Natural killer cell (primary cell): ENCODE measurements around the gene AGTRAP. TPM values are rescaled to one million over a fixed set of nuclear protein-coding genes. Genes with fewer than 3 reads are reported as not detected.

Experiments
- ATAC-seq, 3 donors: fragments of 150-1000 bp in 2 of 3; fragments of 200-7000 bp in 1 of 3; cut with Tn5 transposase; 1 replicate in 1 of 3; 2 replicates in 2 of 3; pipeline ENCODE4 v1.10.0; 2021; ENCODE audit warnings: mild to moderate bottlenecking in 2 of 3, moderate library complexity in 2 of 3
- DNase-seq, 2 donors: peaks; one replicate each; pipeline versions ENCODE4 v3.0.0 to v3.0.0-alpha.2; 2013 to 2021; ENCODE audit warnings: mixed read lengths in 1 of 2
- H3K27ac ChIP-seq: one replicate; pipeline ENCODE4 v1.5.1; 2013; ENCODE audit warnings: mild to moderate bottlenecking, low read length
- H3K27me3 ChIP-seq: one replicate; pipeline ENCODE4 v1.6.1; 2013; ENCODE audit warnings: low read length; ENCODE audit not compliant: control insufficient read depth, insufficient read depth
- H3K36me3 ChIP-seq: one replicate; pipeline ENCODE4 v1.6.1; 2013; ENCODE audit warnings: low read length; ENCODE audit not compliant: control insufficient read depth, insufficient read depth
- H3K4me1 ChIP-seq: one replicate; pipeline ENCODE4 v1.6.1; 2013; ENCODE audit warnings: low read length; ENCODE audit not compliant: control insufficient read depth, insufficient read depth
- H3K4me3 ChIP-seq: one replicate; pipeline ENCODE4 v1.5.1; 2013; ENCODE audit warnings: low read length
- H3K9me3 ChIP-seq: one replicate; pipeline ENCODE4 v1.6.1; 2013; ENCODE audit warnings: low read length; ENCODE audit not compliant: control insufficient read depth, insufficient read depth
- H3K27ac Mint-ChIP-seq, 2 donors: one replicate each; pipeline ENCODE4 v1.8.0; 2022; ENCODE audit warnings: mild to moderate bottlenecking in 2 of 2, mixed read lengths in 2 of 2, moderate library complexity in 1 of 2
- H3K27me3 Mint-ChIP-seq, 2 donors: one replicate each; pipeline ENCODE4 v1.8.0; 2022; ENCODE audit warnings: low read depth in 2 of 2, mixed read lengths in 2 of 2
- H3K36me3 Mint-ChIP-seq: one replicate; pipeline ENCODE4 v1.8.0; 2022; ENCODE audit warnings: mixed read lengths
- H3K4me1 Mint-ChIP-seq, 2 donors: one replicate each; pipeline ENCODE4 v1.8.0; 2022; ENCODE audit warnings: mixed read lengths in 2 of 2
- H3K4me3 Mint-ChIP-seq: one replicate; pipeline ENCODE4 v1.8.0; 2022; ENCODE audit warnings: mild to moderate bottlenecking, moderate library complexity, mixed read lengths
- H3K9me3 Mint-ChIP-seq, 2 donors: one replicate each; pipeline ENCODE4 v1.8.0; 2022; ENCODE audit warnings: mixed read lengths in 2 of 2
- CTCF ChIP-seq: fragments of 200-600 bp; IDR thresholded peaks from one replicate; pipeline ENCODE4 v1.8.0; 2022; ENCODE audit warnings: antibody characterized with exemption
- WGBS: methylation state at CpG from one replicate; pipeline ENCODE4 v1.1.7; 2013; ENCODE audit warnings: missing lambda C conversion rate; ENCODE audit not compliant: insufficient coverage; 5-methylcytosine and 5-hydroxymethylcytosine counted together
- intact Hi-C: fragments of 100-400 bp; cut with micrococcal nuclease; formaldehyde crosslinking; loops from one replicate; pipeline ENCODE4 v1.14.2; 2022
- total RNA-seq, 4 donors: library from RNA; stranded (reverse); fragments of 120-200 nt in 1 of 4; gene quantifications; one replicate each; pipeline versions ENCODE4 v1.2.3 to v1.2.4, GENCODE V29; 2013 to 2022

The AGTRAP gene
- total RNA-seq, 3 donors from 2014 or later (not counting 1 experiment from before 2014, with no cell fraction given), result 94.6 to 122 (median 104) TPM

DNA sequence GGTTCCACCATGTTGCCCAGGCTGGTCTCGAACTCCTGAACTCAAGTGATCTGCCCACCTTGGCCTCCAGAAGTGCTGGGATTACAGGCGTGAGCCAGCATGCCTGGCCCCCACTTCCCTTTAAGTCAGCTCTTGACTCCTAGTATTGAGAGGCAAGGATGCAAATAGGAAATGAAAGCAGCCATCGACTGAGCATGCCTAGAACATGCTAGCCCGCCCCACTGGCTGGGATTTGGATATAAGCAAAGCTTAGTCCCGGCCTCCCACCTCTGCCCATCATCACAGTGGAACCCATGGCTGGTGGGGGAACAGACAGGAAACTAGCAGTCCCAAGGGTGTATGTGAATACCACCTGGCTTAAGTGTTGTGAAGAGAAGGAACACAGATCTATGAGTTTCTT is 36.5 kb downstream of the AGTRAP start:
- 82% methylated on average over 3 of the region's 5 CpGs for WGBS
- intact Hi-C loops, result no loop called here
- Histone ChIP-seq H3K9me3 (no peaks in the 10 kb centered on the region), H3K36me3 (no peaks in the 10 kb centered on the region), H3K27ac (no peak overlapping the region), H3K4me3 (no peak overlapping the region), H3K4me1 (no peaks in the 10 kb centered on the region), H3K27me3 (no peaks in the 10 kb centered on the region)
- ATAC-seq (no peak), DNase-seq (no peak)
- no peaks in the 10 kb centered on the region for H3K27me3 Mint-ChIP-seq
- no peak overlapping the region for H3K27ac Mint-ChIP-seq
- no peaks in the 10 kb centered on the region for H3K9me3 Mint-ChIP-seq
- H3K4me1 Mint-ChIP-seq, result no peaks in the 10 kb centered on the region
- H3K36me3 Mint-ChIP-seq, result no peaks in the 10 kb centered on the region
- no peak for TF ChIP-seq CTCF
- H3K4me3 Mint-ChIP-seq, result no peak overlapping the region

DNA sequence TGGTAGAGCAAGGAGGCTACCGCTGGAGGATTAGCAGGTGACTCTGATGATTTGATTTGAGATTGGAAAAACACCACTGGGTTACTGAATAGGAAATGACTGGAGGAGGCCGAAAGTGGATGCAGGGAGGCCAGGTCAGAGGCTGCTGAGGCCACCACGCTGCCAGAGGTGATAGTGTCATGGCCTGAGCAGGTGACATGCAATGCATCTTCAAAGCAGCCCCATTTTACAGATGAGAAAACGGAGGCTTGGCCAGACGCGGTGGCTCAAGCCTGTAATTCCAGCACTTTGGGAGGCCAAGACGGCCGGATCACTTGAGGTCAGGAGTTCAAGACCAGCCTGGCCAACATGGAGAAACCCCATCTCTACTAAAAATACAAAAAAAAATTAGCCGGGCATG is 38.8 kb downstream of the AGTRAP start:
- no peak for TF ChIP-seq CTCF
- Mint-ChIP-seq H3K27ac (no peak overlapping the region), H3K4me3 (no peak overlapping the region), H3K27me3 (no peaks in the 10 kb centered on the region), H3K9me3 (no peaks in the 10 kb centered on the region), H3K4me1 (no peaks in the 10 kb centered on the region), H3K36me3 (no peaks in the 10 kb centered on the region)
- Histone ChIP-seq H3K4me1 (no peaks in the 10 kb centered on the region), H3K36me3 (no peaks in the 10 kb centered on the region), H3K9me3 (no peaks in the 10 kb centered on the region), H3K27me3 (no peaks in the 10 kb centered on the region), H3K4me3 (no peak overlapping the region), H3K27ac (no peak overlapping the region)
- ATAC-seq, result no peak
- intact Hi-C loops, result no loop called here
- no peak for DNase-seq
- WGBS, result 81% methylated on average over 8 of the region's 9 CpGs

DNA sequence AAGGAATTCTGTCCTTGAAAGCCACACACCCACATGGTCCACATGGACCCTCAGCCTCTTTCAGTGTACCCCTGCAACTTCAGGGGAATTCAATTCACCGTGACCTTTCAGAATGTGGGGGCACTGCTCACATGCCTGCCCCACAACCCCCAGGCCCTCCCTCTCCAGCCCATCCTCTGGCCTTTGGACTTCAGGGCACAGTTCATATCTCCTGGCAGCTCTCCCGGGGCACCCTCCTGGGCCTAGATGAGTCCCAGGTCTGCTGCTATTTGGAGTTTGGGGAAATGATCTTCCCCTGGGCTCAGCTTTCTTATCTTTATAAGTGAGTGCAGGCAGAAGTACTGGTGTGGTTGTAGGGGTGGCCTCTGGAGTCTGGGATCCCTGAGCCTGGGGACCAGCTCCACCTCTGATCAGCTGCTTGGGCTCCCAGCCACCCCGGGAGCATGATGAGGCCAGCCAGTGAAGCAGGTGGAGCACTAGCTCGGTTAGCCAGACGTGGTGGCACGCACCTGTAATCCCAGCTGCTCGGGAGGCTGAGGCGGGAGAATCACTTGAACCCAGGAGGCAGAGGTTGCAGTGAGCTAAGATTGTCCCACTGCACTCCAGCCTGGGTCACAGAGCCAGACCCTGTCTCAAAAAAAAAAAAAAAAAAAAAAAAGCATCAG is 41.9 kb downstream of the AGTRAP start:
- Histone ChIP-seq H3K4me3 (no peak overlapping the region), H3K27me3 (no peaks in the 10 kb centered on the region), H3K36me3 (no peaks in the 10 kb centered on the region), H3K9me3 (no peaks in the 10 kb centered on the region), H3K27ac (no peak overlapping the region), H3K4me1 (no peaks in the 10 kb centered on the region)
- ATAC-seq, result no peak
- Mint-ChIP-seq H3K4me3 (no peak overlapping the region), H3K4me1 (no peaks in the 10 kb centered on the region), H3K9me3 (no peaks in the 10 kb centered on the region), H3K27me3 (no peaks in the 10 kb centered on the region), H3K27ac (no peak overlapping the region), H3K36me3 (no peaks in the 10 kb centered on the region)
- TF ChIP-seq CTCF, result no peak
- no peak for DNase-seq
- 91% methylated on average over 8 of the region's 8 CpGs for WGBS
- intact Hi-C loops, result no loop called here

GRCh38 chr1:11778336-11778735 is 42.4 kb downstream of the AGTRAP start:
- no peak overlapping the region for H3K27ac Mint-ChIP-seq
- H3K36me3 Mint-ChIP-seq, result no peaks in the 10 kb centered on the region
- intact Hi-C loops, result no loop called here
- H3K36me3 ChIP-seq, result no peaks in the 10 kb centered on the region
- no peaks in the 10 kb centered on the region for H3K27me3 ChIP-seq
- no peaks in the 10 kb centered on the region for H3K27me3 Mint-ChIP-seq
- WGBS, result 95% methylated on average over 9 of the region's 9 CpGs
- H3K9me3 Mint-ChIP-seq, result no peaks in the 10 kb centered on the region
- H3K4me1 Mint-ChIP-seq, result no peaks in the 10 kb centered on the region
- TF ChIP-seq CTCF, result no peak
- H3K9me3 ChIP-seq, result no peaks in the 10 kb centered on the region
- no peaks in the 10 kb centered on the region for H3K4me1 ChIP-seq
- no peak for DNase-seq
- ATAC-seq, result no peak
- no peak overlapping the region for H3K27ac ChIP-seq
- H3K4me3 Mint-ChIP-seq, result no peak overlapping the region
- no peak overlapping the region for H3K4me3 ChIP-seq
